GM21576 (cell line): ENCODE results near the gene GNG13.
"Not testable (repeated sequence)": the region's sequence is repeated elsewhere in the genome, so short reads cannot be mapped to it uniquely, and the experiment has no call there.

Experiments used
- ATAC-seq: cut with Tn5 transposase; IDR thresholded peaks from one replicate; pipeline ENCODE4 v1.9.1; 2021; ENCODE audit warnings: mild to moderate bottlenecking, moderate library complexity; ENCODE audit not compliant: unreplicated experiment

Gene GNG13, protein sequence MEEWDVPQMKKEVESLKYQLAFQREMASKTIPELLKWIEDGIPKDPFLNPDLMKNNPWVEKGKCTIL

DNA sequence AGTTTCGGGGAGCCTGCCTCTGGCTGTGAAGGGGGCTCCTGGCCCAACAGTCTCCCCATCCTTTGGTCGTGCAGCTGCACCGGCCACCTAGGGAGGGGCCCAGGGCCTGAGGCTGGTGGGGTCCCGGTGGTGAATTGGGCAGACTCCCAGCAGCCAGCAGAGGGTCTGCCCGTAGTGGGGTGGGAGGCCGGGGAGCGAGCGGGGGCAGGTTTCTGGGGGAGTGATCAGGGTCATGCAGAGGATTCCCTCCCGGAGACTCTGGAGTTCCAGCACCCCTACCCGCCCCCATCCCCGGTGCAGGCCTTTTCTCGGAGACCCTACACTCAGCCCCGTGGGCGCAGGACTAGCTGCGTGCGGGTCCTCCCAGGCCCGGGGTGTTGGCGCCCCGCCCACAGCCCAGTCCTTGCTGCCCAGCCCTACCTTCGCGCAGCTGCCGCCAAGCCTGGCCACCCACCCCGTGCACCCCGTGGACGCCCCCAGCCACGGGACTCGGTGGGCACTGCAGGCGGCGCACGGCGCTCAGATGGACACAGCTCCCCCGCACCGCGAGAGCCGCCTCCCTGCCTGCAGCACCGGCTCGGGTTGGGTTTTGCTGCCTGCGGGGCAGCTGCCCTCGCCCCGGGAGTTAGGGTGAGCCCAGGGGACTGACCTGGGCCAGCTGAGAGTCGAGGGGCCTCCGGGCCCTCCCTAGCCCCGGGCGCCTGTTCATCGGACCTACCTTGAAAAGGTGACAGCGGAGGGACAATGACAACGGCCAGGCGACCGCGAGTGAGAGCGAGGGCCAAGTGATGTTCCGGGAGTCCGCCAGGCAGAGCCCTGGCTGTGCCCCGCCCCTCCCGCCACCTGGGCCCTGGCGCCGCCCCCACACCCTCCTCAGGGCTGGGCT lies at the start of gene GNG13:
TSS of gene GNG13 (minus strand) at position 787 of the 886 bp plus-strand sequence. CDS start 1,657 bp downstream, outside the sequence.
- no peak for ATAC-seq

DNA sequence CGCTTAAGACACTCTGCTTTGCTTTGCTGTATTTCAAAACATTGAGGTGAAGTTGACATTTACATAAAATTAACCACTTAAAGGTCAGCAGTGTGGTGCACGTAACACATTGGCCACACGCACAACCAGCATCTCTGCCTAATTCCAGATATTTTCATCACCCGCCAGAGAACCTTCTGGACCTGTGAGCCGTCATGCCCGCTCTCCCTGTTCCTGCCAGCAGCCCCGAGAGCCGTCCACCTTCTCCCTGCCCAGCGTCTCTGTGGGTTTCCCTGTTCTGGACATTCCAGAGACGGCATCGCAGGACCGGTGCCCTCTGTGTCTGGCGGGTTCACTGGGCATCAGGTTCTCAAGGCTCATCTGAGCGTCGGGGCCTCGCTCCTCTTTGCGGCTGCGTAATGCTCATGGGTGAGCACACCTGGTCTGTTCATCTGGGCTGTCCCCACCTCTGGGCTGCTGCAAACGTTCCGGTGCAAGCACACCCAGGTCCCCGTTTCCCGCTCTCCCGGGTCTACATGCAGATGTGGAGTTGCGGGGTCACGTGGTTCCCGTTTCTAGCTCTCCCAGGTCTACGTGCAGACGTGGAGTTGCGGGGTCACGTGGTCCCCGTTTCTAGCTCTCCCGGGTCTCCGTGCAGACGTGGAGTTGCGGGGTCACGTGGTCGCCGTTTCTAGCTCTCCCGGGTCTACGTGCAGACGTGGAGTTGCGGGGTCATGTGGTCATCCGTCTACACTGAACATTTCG lies 48.1 kb upstream of the GNG13 start:
- ATAC-seq, result no peak

DNA sequence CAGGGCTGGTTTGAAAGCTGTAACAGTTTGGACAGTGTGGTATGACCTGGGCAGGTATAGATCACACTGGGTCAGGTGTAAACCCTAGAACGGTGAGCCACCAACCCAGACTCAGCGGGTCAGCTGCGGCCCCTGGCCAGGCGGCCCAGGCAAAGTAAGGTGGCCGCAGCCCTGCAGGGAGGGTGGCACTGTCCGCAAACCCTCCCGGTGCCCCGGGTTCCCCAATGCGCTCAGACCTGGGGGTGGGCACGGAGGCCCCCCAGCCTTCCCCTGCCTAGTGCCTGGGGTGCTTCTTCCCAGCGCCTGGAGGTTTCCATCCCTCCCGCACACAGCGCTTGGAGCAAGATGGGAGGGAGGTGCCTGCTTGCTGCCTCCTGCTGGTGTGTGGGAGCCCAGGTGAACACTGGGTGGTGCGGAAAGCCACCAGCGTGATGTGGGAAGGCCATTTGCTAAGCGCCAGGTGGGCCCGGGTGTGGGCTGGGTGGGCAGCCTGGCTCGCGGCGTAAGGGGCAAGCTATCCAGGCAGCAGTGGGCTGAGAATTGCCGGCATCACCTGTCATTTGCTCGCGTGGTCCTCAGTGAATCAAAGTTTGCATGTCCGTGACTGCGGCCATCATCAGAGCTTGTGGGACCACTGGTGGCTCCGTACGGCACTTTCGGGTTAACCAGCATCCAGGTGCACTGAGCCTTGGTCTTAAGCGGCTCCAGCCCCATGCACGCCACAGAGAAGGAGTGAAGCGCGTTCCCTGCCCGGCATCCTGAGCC lies 47.3 kb upstream of the GNG13 start:
- no peak for ATAC-seq

DNA sequence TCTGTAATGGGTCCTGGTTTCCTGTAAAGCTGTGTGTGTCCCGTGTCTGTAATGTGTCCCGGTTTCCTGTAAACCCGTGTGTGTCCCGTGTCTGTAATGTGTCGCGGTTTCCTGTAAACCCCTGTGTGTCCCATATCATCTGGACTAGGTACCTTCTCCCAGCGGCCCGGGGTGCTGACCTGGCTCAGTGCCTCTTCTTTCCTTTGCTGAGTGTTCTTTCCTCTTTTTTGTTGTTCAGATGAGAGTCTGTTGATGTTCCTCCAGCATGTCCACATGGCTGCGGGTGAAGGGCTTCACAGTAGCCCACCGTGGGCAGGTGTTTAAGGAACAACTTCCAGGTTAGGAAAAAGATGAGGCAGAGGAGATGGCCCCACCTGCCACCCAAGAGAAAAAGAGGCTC lies 46.6 kb upstream of the GNG13 start:
- no peak for ATAC-seq

DNA sequence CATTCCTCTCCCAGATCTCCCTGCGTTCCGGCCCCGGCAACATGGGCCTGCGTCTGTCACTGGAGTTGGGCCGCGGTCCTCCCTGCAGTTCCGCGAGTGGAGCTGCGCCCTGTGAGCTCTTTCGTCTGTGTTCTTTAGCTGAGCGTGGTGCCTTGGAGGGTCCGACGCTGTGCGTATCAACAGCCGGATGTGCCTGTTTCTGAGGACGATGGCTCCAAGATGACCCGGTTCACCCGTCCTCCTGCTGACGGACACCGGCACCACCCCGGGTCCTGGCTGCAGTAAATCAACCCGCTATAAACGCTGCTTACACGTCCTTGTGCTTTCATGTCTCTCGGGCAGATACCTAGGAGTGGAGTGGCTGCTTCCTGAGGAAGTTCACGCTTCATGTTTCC lies 44.8 kb upstream of the GNG13 start:
- no peak for ATAC-seq

DNA sequence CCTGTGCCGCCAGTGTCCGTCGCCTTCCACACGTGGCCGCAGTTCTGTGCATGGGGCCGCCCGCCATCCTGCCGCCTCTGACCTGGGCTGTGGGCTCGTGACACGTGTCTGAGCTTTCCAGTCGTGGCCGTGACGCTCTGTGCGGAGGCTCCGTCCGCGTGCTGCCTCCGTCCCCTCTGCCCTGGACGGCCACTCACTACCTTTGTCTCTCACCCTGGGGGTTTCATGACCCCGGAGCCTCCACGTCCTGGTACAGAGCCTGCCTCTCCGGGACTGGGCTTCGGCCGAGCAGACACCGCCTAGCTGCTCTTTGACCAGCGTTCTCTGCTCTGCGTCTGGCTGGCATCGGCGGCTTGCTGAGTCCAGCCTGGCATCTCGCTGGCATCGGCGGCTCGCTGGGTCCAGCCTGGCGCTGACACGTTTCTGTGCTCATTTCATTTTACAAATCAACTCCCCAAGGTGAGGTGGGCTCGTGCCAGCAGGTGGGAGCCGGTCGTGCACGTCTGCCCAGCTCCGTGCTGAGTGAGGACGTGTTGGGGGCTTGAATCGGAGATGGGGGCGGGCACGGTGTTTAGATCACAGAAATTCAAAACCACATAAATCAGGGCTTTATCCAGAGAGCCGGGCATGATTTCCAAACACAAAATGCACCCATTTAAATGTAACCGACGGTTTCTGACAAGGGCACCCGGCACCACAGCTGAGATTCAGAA lies 44.3 kb upstream of the GNG13 start:
- ATAC-seq, result no peak

DNA sequence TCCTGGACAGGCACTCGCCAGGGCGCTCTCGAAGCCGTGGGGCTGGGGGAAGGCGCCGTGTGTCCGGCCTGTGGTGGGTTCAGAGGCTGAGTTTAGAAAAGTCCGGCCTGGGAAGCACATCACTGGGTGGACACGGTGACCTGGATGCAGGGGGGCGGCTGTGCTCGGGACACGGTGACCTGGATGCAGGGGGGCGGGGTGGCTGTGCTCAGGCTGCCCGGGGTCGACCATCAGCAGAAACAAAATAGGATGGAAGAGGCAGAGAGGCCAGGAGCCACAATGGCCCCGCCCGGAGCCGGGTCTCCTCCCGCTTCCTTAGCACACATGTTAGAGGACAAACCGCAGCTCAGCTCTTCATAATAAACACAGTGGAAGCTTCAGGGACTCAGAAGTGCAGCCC lies 43.2 kb upstream of the GNG13 start:
- no peak for ATAC-seq

DNA sequence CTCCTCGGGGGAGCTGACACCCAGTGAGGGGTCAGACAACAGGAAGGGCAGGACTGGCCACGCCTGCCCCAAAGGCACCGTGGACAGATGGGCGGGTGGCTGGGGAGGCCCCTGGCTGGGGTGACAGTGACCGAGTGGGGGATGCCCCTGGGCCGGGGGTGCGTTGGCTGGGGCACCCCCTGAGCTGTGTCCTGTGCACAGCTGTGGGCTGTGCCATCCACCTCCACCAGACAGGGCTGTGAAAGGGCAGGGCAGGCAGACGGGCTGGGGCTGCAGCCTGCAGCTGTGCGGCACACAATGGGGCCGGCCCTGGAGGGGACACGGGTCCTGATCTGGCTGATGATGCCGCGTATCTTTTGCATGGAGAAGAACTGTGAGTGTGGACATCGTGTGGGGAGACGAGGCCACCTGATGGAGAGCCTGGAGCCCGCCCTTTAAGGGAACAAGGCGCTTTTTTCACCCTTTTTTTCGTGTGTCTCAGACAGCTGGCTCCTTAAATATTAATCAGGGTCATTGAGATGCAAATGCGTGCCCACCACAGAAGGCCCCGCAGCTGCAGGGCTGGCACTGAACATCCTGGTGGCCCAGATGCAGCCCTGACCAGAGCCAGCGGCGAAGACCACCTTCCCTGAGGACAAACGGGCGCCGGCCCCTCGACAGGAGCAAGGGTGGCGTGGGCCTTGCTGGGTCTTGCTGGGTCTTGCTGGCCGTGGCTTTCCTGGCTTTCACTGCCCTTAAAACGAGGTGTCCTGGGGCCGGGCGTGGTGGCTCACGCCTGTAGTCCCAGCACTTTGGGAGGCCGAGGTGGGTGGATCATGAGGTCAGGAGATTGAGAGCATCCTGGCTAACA lies 42.4 kb upstream of the GNG13 start:
- ATAC-seq, result no peak

DNA sequence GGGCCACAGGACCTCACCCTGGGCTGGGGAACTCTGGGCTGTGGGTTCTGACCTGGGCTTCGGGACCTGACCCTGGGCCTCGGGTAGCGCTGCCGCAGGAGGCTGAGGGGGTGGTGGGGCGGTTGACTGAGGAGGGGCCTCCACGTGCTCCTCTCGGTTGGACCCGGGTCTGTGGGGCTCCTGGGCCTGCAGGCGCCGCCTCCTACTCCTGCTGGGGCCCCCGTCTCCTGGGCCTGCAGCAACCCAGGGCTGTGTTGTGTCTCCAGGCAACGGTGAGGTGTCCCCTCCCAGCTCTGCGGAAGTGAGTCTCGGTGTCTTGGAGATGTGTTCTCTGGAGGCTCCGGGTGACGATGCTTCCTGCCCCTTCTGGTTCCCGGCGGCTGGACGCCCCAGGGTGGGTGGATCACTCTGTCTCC lies 41.5 kb upstream of the GNG13 start:
- ATAC-seq, result no peak

DNA sequence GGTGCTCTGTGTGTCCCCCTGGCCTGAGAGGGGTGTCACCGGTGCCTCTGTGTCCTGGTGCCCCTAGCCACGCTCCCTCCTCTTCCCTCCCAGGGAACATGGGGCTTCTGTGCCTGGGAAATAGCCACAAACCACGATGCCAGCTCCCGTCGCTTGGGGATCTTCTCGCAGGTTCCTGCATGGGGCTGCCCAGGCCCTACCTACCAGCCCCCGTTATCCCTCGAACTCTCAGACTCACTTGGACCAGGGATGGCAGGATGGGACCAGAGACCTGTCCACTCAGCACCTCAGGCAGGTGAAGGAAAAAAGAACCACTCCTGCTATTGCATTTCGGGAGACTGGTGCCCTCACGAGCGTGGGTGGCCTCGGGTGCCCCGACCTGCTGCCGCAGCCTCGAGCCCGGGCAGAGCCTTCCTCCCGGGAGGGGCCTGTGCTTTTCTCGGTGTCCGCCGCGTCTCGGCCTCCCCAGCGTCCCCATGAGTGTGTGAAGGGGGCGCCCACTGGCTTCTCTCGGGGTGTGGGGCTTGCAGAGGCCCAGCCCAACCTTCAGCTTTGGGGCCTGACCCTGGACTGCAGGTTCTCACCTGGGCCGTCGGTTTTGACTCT lies 41.0 kb upstream of the GNG13 start:
- no peak for ATAC-seq

DNA sequence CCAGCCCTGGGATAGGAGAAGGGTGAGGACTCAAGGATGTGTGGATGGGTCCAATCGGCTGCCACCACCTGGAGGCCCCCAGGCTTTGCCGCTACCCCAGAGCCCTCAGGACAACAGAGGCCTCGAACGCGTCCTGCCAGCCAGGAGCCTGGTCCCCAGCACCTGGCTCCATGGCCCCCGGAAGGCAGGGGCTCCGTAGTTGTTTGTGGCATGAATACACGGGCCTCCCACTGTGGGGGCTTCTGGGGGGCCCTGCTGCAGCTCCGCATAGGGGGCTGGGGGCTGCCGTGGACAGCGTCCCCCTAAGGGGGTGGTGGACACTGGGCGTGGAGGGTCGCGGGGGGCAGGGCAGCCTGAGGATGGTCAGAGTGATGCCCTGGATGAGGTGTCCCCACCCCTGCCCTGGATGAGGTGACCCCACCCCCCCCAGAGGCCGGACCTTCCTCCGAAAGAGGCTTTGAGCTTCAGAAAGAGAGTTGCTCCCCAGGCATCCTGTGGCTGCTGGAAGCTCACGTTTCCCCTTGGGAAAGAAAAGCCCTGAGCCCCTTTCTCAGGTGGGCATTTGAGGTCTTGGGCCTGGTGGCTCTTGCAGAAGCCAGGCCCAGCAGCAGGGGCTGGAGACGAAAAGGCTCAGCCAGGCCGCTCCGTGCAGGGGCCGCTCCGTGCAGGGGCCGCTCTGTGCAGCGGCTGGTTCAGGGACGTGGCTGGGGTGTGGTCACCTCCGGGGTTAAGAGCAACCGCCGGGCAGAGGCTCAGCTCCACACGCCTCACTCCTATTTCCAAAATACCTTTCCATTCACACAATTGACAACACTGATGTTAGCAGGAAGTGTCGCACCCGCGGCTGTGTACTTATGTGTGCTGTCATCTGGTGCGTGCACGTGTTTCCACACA lies 40.3 kb upstream of the GNG13 start:
- no peak for ATAC-seq

DNA sequence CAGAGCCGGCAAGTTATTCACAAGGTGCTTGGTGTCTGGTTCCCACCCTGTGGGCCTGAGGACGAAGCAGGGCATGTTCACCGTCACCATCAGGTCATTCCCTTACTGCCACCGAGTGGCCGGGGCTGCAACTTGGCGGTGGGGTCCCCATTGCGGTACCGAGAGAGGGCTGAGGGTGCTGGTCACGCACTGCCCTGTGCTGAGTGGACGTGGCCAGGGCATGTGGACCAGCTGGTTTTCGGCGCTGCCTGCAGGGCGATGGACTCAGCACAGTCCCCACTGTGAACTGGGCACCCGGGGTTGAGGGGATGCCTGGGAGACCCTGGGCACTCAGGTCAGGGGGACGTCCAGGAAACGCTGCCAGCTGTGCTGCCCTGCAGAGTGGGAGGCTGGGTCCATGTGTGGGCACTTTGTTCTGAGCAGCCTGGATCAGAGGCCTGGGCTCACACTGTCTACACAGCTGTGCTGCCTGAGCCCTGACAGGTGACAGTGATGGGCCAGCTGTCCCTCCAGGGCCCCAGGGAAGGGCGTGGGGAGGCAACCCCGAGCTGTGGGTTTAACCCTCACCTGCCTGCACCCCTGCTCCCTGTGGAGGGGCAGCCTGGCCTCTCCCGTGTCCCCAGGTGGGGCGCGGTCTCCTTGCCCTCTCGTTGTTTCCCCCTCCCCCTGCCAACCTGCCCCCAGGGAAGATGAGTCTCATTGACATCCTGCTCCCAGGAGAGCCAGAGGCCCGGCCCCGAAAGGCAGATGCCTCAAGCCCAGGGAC lies 39.3 kb upstream of the GNG13 start:
- ATAC-seq, result no peak

DNA sequence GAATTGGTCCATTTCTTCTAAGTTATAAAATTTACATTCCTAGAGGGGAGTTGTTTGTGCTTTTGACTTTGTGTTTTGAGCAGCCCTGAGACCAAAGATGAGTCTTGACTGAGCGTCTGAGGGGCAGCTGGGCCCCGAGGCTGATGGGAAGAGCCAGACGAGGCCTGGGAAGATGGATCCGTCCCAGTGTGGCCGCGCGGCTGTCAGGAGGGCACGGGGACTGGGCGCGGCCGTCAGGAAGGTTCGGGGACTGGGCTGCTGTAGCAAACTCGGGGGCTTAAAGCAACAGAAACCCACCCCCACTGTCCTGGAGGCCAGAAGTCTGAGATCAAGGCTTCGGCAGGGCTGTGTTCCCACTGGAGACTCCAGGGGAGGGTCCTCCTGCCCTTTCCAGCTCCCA lies 38.2 kb upstream of the GNG13 start:
- no peak for ATAC-seq

DNA sequence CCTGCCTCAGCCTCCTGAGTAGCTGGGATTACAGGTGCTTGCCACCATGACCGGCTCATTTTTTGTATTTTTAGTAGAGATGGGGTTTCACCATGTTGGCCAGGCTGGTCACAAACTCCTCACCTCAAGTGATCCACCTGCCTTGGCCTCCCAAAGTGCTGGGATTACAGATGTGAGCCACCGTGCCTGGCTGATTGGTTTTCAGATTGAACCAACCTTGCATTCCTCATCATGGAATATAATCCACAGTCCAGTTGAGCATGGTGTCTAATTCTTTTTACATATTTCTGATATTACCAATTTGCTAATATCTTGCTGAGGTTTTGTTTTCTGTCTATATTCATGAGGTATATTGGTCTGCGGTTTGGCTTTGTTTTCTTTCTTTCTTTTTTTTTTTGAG lies 36.3 kb upstream of the GNG13 start:
- not testable (repeated sequence) for ATAC-seq

DNA sequence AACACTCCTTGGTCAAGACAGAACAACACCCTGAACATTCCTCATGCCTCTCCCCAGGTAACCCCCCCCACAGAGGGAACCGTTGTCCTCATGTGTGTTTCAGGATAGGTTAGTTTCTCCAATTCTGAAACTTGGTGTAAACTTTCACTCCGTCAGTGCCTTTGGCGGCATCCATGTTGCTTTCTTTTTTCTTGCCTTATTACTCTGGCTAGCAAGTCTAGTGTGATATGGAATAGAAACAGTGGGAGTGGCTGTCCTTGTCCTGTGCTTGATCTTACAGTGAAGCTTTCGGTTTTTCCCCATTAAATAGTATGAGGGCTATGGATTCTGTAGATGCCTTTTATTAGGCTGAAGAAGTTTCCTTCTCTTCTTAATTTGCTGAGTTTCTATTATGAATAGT lies 35.7 kb upstream of the GNG13 start:
- no peak for ATAC-seq

DNA sequence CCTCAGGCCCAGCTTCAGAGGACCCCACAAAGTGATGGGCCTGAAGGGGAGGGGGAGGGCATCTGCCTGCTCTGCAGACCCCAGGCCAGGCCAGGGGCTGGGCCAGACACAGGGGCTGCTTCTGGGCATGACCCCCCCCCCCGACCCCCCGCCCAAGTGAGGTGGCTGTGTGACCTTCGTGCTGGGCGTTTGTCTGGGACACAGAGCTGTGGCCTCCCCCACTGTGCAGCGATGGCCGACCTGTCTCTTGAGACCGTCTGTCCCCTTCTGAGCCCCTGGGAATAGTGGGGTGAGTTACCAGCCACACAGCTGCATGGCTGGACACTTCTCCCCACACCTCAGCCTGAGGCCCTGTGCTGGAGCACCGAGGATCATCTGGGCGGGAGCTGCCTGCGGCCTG lies 34.8 kb upstream of the GNG13 start:
- ATAC-seq, result no peak

DNA sequence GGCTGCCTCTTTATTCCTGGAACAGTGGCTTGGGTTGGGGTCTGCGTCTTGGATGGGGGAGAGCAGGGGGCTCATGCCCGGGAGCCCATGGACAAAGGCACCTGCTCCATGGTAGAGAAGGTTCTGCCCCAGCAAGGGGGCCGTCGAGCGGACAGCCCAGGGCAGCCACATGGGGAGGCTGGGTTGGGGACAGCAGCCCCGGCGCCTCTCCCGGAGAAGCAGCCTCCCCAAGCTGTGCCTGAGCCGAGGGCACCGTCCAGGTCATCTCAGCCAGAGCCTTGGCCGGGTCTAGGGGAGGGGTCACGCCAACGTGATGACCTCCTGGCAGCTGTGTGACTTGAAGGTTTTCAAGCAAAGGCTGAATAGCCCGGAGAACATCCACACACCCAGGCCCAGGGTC lies 32.9 kb upstream of the GNG13 start:
- no peak for ATAC-seq
